B cell (primary cell): ENCODE measurements around the gene RUFY1. TPM values are rescaled to one million over a fixed set of nuclear protein-coding genes. Genes with fewer than 3 reads are reported as not detected.

Source experiments
- ATAC-seq: fragments of 200-7000 bp; cut with Tn5 transposase; one replicate; pipeline ENCODE4 v1.10.0; 2021; ENCODE audit warnings: low read depth, mild to moderate bottlenecking, moderate number of reproducible peaks, moderate library complexity
- CTCF ChIA-PET: fragments of 350-600 bp; sonication (Branson Sonifier 250); formaldehyde crosslinking; loops from one replicate; lab custom pipeline; 2021; ENCODE audit warnings: antibody characterized with exemption, inconsistent platforms; lab: Charles Lee
- POLR2A ChIA-PET: fragments of 350-600 bp; sonication (Branson Sonifier 250); formaldehyde crosslinking; loops from one replicate; lab custom pipeline; 2021; ENCODE audit warnings: antibody characterized with exemption; lab: Charles Lee
- DNase-seq: peaks from one replicate; pipeline ENCODE4 v3.0.0; 2013
- H2AFZ ChIP-seq: 2 replicates; pipeline ENCODE4 v1.6.1; 2012; ENCODE audit warnings: mild to moderate bottlenecking, low read depth, low read length; ENCODE audit not compliant: insufficient read depth, poor library complexity, severe bottlenecking
- H3K27ac ChIP-seq, 2 donors: 1 replicate in 1 of 2; 2 replicates in 1 of 2; pipeline ENCODE4 v1.5.1; 2012 to 2013; ENCODE audit warnings: low read length in 2 of 2, mild to moderate bottlenecking in 2 of 2, moderate library complexity in 1 of 2
- H3K27me3 ChIP-seq, 4 experiments: fragments of 200-600 bp in 1 of 4; sonication (generic) in 1 of 4; replicated peaks in 1 of 4; 1 replicate in 2 of 4; 2 replicates in 2 of 4; pipeline versions ENCODE4 v1.6.1 to v1.7.0; 2013 to 2016; ENCODE audit warnings: low read length in 3 of 4, mild to moderate bottlenecking in 2 of 4, mixed read lengths in 1 of 4, moderate library complexity in 1 of 4; ENCODE audit not compliant: insufficient read depth in 4 of 4, control insufficient read depth in 3 of 4; ENCODE audit errors: control extremely low read depth in 1 of 4
- H3K36me3 ChIP-seq, 2 experiments: replicated peaks in 1 of 2; 1 replicate in 1 of 2; 2 replicates in 1 of 2; pipeline versions ENCODE4 v1.6.1 to v1.7.1; 2013; ENCODE audit warnings: low read length in 1 of 2; ENCODE audit not compliant: insufficient read depth in 2 of 2, control insufficient read depth in 1 of 2; ENCODE audit errors: control extremely low read depth in 1 of 2, extremely low read depth in 1 of 2
- H3K4me1 ChIP-seq, 2 donors: fragments of 200-600 bp in 1 of 2; sonication (generic) in 1 of 2; 1 replicate in 1 of 2; 2 replicates in 1 of 2; pipeline versions ENCODE4 v1.5.1 to v1.6.1; 2013 to 2017; ENCODE audit warnings: low read length in 2 of 2; ENCODE audit not compliant: control insufficient read depth in 2 of 2, insufficient read depth in 2 of 2
- H3K4me2 ChIP-seq: replicated peaks from 2 replicates; pipeline ENCODE3; 2012; ENCODE audit warnings: mild to moderate bottlenecking, low read depth, low read length; ENCODE audit not compliant: poor library complexity, severe bottlenecking
- H3K4me3 ChIP-seq, 5 experiments: fragments of 200-600 bp in 1 of 5; sonication (generic) in 1 of 5; 1 replicate in 3 of 5; 2 replicates in 2 of 5; pipeline versions ENCODE4 v1.5.1 to v1.7.0; 2011 to 2016; ENCODE audit warnings: low read length in 4 of 5, mild to moderate bottlenecking in 4 of 5, low read depth in 2 of 5, control low read depth in 1 of 5, moderate library complexity in 1 of 5; ENCODE audit not compliant: insufficient read depth in 1 of 5; ENCODE audit errors: control extremely low read depth in 1 of 5, extremely low read depth in 1 of 5
- H3K79me2 ChIP-seq: fragments of 200-600 bp; sonication (generic); one replicate; pipeline ENCODE4 v1.6.0; 2016; ENCODE audit warnings: low read length; ENCODE audit not compliant: control insufficient read depth, insufficient read depth
- H3K9ac ChIP-seq: fragments of 200-600 bp; sonication (generic); 2 replicates; pipeline ENCODE4 v1.6.1; 2017; ENCODE audit warnings: mild to moderate bottlenecking, low read length, moderate library complexity
- H3K9me3 ChIP-seq, 3 donors: one replicate each; pipeline versions ENCODE4 v1.6.1 to v1.7.1; 2013; ENCODE audit warnings: low read length in 2 of 3; ENCODE audit not compliant: control insufficient read depth in 2 of 3, insufficient read depth in 1 of 3; ENCODE audit errors: control extremely low read depth in 1 of 3
- H4K20me1 ChIP-seq: 2 replicates; pipeline ENCODE4 v1.6.0; 2012; ENCODE audit warnings: mild to moderate bottlenecking, low read length; ENCODE audit not compliant: insufficient read depth, control insufficient read depth, poor library complexity, severe bottlenecking
- H3K27ac Mint-ChIP-seq: one replicate; pipeline ENCODE4 v1.8.0; 2021; ENCODE audit warnings: mixed read lengths
- H3K27me3 Mint-ChIP-seq: one replicate; pipeline ENCODE4 v1.8.0; 2021; ENCODE audit warnings: mixed read lengths
- H3K4me1 Mint-ChIP-seq: one replicate; pipeline ENCODE4 v1.8.0; 2021; ENCODE audit warnings: mixed read lengths
- H3K4me3 Mint-ChIP-seq: one replicate; pipeline ENCODE4 v1.8.0; 2021; ENCODE audit warnings: mixed read lengths
- H3K9me3 Mint-ChIP-seq: one replicate; pipeline ENCODE4 v1.8.0; 2022; ENCODE audit warnings: mixed read lengths; ENCODE audit not compliant: insufficient read depth
- EZH2 ChIP-seq: IDR thresholded peaks from 2 replicates; pipeline ENCODE4 v1.6.1; 2012; ENCODE audit warnings: borderline replicate concordance, low read depth, mild to moderate bottlenecking, moderate library complexity, low read length; ENCODE audit not compliant: insufficient read depth, poor library complexity, severe bottlenecking
- WGBS: methylation state at CpG from one replicate; pipeline ENCODE4 v1.1.5; 2013; ENCODE audit warnings: missing lambda C conversion rate; ENCODE audit not compliant: insufficient coverage; 5-methylcytosine and 5-hydroxymethylcytosine counted together
- intact Hi-C: fragments of 100-400 bp; cut with micrococcal nuclease; formaldehyde crosslinking; loops from one replicate; pipeline ENCODE4 v1.10.0; 2022
- polyA plus RNA-seq: library from polyadenylated mRNA; depleted of rRNA; stranded (reverse); fragments of >200 nt; gene quantifications from 2 replicates; pipeline ENCODE4 v1.2.3, GENCODE V29; 2012
- total RNA-seq, 2 donors: library from RNA; stranded (reverse); fragments of 120-200 nt in 1 of 2; gene quantifications; 1 replicate in 1 of 2; 2 replicates in 1 of 2; pipeline versions ENCODE4 v1.2.3 to v1.2.4, GENCODE V29; 2013 to 2022
- TF ChIP-seq, protein P1 (sequence below): fragments of 200-600 bp; IDR thresholded peaks from one replicate; pipeline ENCODE4 v1.8.0; 2022; ENCODE audit warnings: antibody characterized with exemption, mild to moderate bottlenecking

Gene RUFY1
- total and polyA plus RNA-seq, 2 donors (not counting 1 experiment from before 2014, with no cell fraction given), result 38.5 to 99.8 TPM

DNA sequence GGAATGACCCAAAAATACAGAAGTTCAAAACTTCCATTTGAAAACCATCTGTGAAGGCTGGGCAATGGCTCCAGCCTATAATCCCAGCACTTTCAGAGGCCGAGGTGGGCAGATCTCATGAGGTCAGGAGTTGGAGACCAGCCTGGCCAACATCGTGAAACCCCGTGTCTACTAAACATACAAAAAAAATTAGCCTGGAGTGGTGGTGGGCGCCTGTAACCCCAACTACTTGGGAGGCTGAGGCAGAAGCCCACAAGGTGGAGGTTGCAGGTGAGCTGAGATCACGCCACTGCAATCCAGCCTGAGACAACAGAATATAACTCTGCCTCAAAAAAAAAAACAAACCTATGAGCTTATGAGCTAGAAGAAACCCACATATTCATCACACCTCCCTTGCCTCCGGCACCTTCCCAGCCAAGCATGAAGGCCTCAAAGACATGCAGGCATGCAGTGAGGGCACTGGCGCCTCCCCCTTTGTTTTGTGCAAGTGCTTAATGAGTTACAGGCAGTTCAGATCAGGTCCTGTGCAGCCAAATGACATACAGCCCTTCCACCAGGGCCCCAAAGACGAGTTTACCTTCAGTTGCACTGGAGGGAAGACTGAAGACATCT is 63.2 kb downstream of the RUFY1 start:
- intact Hi-C loops, result no loop called here
- H3K4me3 Mint-ChIP-seq, result no peak overlapping the region

GRCh38 chr5:179614745-179615144 is 64.4 kb downstream of the RUFY1 start:
- no peaks in the 10 kb centered on the region for H3K9me3 ChIP-seq
- H3K4me1 ChIP-seq, result peaks cover 4 to 12% of the 10 kb centered on the region in 2 donors
- ATAC-seq (no peak), DNase-seq (no peak)
- peaks cover 22% of the 10 kb centered on the region for H3K4me1 Mint-ChIP-seq
- H3K27ac ChIP-seq, result no peak overlapping the region
- no peaks in the 10 kb centered on the region for H3K9me3 Mint-ChIP-seq
- no peak overlapping the region for H3K9ac ChIP-seq
- CTCF ChIA-PET, result interaction anchor here (1.0 to 1.4 kb wide), 2 partner anchors 9 to 148 kb away, joined by 3 to 4 read pairs; partner anchors contain the start of gene HNRNPH1
- peaks cover 25% of the 10 kb centered on the region for H3K79me2 ChIP-seq
- no peak overlapping the region for H3K4me3 ChIP-seq
- no peak overlapping the region for H3K27ac Mint-ChIP-seq
- intact Hi-C loops, result no loop called here
- H3K4me2 ChIP-seq, result no peak overlapping the region
- H2AFZ ChIP-seq, result no peak overlapping the region
- no peaks in the 10 kb centered on the region for H3K27me3 ChIP-seq
- H4K20me1 ChIP-seq, result peaks cover 90% of the 10 kb centered on the region
- WGBS, result 100% methylated on average over 3 of the region's 8 CpGs
- no peak for TF ChIP-seq EZH2
- TF ChIP-seq, protein P1, sequence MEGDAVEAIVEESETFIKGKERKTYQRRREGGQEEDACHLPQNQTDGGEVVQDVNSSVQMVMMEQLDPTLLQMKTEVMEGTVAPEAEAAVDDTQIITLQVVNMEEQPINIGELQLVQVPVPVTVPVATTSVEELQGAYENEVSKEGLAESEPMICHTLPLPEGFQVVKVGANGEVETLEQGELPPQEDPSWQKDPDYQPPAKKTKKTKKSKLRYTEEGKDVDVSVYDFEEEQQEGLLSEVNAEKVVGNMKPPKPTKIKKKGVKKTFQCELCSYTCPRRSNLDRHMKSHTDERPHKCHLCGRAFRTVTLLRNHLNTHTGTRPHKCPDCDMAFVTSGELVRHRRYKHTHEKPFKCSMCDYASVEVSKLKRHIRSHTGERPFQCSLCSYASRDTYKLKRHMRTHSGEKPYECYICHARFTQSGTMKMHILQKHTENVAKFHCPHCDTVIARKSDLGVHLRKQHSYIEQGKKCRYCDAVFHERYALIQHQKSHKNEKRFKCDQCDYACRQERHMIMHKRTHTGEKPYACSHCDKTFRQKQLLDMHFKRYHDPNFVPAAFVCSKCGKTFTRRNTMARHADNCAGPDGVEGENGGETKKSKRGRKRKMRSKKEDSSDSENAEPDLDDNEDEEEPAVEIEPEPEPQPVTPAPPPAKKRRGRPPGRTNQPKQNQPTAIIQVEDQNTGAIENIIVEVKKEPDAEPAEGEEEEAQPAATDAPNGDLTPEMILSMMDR, result no peak
- H3K4me3 Mint-ChIP-seq, result no peak overlapping the region
- no peaks in the 10 kb centered on the region for H3K27me3 Mint-ChIP-seq
- POLR2A ChIA-PET, result interaction anchor here (0.6 to 1.2 kb wide), 3 partner anchors 9 to 131 kb away, joined by 3 to 4 read pairs (median 4); partner anchors contain the start of gene HNRNPH1
- H3K36me3 ChIP-seq, result peaks cover 26 to 96% of the 10 kb centered on the region in 2 experiments

More for the DNA sequence above, 63.2 kb downstream of the RUFY1 start:
- ChIA-PET POLR2A (no interaction called here), CTCF (interaction anchor here (0.9 to 1.4 kb wide), 2 partner anchors 10 kb away, joined by 3 to 4 read pairs; partner anchors contain the start of gene HNRNPH1)
- TF ChIP-seq EZH2, result no peak
- DNase-seq (peak; percentile 39), ATAC-seq (peak; percentile 23)
- Histone ChIP-seq H3K79me2 (peaks cover 13% of the 10 kb centered on the region), H3K9me3 (no peaks in the 10 kb centered on the region), H3K4me1 (peaks cover 0 to 1% of the 10 kb centered on the region in 2 donors), H3K4me3 (no peak overlapping the region), H3K27me3 (no peaks in the 10 kb centered on the region), H3K9ac (no peak overlapping the region), H3K27ac (no peak overlapping the region), H4K20me1 (peaks cover 84% of the 10 kb centered on the region), H3K36me3 (peaks cover 24 to 91% of the 10 kb centered on the region in 2 experiments), H3K4me2 (no peak overlapping the region), H2AFZ (no peak overlapping the region)
- WGBS, result 67% methylated on average over 3 of the region's 8 CpGs
- no peaks in the 10 kb centered on the region for H3K9me3 Mint-ChIP-seq
- no peaks in the 10 kb centered on the region for H3K27me3 Mint-ChIP-seq
- H3K27ac Mint-ChIP-seq, result peak overlapping the region; percentile 32
- H3K4me1 Mint-ChIP-seq, result peaks cover 15% of the 10 kb centered on the region
